HG03378 (cell line): ENCODE data around the gene NRG3.

ENCODE experiments used
- ATAC-seq: cut with Tn5 transposase; IDR thresholded peaks from one replicate; pipeline ENCODE4 v1.9.1; 2021; ENCODE audit warnings: mild to moderate bottlenecking, moderate library complexity; ENCODE audit not compliant: unreplicated experiment

Gene NRG3

GRCh38 chr10:81874875-81875466 lies at the start of gene NRG3:
NRG3 (plus strand) TSS chr10:81875194.
- ATAC-seq: no peak

- no peak for ATAC-seq
Observed at GRCh38 chr10:81828251-81828650, 46.7 kb upstream of the NRG3 start.

GRCh38 chr10:81831060-81831459 lies 43.9 kb upstream of the NRG3 start:
- no peak for ATAC-seq

GRCh38 chr10:81838950-81839349 lies 36.0 kb upstream of the NRG3 start:
- no peak for ATAC-seq

GRCh38 chr10:81843042-81843441 lies 32.0 kb upstream of the NRG3 start:
- ATAC-seq: no peak

GRCh38 chr10:81847675-81848074 lies 27.3 kb upstream of the NRG3 start:
- no peak for ATAC-seq

- ATAC-seq: no peak
Observed at GRCh38 chr10:81848514-81848913, 26.5 kb upstream of the NRG3 start.

GRCh38 chr10:81848931-81849330 lies 26.1 kb upstream of the NRG3 start:
- ATAC-seq: no peak

DNA sequence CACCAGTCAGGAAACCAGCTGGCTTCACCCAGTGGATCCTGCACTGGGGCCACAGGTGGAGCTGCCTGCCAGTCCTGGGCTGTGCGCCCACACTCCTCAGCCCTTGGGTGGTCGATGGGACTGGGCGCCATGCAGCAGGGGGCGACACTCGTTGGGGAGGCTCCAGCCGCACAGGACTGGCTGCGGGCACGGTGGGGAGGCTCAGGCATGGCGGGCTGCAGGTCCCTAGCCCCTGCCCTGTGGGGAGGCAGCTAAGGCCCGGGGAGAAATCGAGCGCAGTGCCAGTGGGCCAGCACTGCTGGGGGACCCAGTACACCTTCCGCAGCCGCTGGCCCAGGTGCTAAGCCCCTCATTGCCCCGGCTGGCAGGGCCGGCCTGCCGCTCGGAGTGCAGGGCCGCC lies 12.4 kb upstream of the NRG3 start:
- no peak for ATAC-seq

- no peak for ATAC-seq
Observed at GRCh38 chr10:81863771-81864170, 11.2 kb upstream of the NRG3 start.

GRCh38 chr10:81865581-81865980 lies 9.4 kb upstream of the NRG3 start:
- ATAC-seq: no peak

GRCh38 chr10:81866753-81867152 lies 8.2 kb upstream of the NRG3 start:
- peak; percentile 100 for ATAC-seq

DNA sequence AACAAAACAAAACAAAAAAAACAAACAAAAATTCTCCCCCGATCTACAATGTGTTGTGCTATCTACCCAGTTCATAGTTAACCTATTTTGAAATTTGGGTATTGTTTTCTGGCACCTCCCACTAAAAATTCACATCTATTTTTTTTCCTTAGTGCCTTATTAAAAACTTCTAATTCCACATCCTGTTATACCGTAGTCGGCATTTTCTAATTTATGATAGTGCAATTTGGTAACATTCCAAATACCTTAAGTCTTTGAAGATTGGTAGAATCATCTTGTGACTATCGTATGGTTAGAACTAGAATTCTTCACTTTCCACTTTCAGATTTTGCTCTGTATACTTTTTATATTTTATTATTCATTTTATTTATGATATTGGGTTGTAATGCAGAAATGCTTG lies 4.5 kb upstream of the NRG3 start:
- ATAC-seq: no peak

DNA sequence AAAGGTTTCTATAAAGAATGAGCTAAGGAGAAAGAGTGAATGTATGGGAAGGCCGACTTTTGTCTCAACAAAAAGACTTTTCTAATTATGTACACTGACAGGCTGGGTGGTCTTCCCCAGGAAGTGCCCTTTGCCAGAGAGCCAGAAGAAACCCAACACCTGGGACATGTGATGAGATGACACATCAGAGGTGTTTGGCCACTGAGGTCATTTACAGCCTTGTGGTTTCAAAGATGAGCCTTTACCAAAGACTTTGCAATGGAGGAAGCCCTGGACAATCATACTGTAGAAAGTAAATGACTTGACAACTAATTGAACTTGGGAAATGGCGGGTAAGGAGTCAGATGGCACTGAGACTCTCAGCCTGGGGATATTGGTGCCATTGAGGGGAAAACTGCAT lies 3.4 kb upstream of the NRG3 start:
- ATAC-seq: no peak

GRCh38 chr10:81872206-81872862 lies 2.7 kb upstream of the NRG3 start:
- peak; percentile 45 for ATAC-seq

DNA sequence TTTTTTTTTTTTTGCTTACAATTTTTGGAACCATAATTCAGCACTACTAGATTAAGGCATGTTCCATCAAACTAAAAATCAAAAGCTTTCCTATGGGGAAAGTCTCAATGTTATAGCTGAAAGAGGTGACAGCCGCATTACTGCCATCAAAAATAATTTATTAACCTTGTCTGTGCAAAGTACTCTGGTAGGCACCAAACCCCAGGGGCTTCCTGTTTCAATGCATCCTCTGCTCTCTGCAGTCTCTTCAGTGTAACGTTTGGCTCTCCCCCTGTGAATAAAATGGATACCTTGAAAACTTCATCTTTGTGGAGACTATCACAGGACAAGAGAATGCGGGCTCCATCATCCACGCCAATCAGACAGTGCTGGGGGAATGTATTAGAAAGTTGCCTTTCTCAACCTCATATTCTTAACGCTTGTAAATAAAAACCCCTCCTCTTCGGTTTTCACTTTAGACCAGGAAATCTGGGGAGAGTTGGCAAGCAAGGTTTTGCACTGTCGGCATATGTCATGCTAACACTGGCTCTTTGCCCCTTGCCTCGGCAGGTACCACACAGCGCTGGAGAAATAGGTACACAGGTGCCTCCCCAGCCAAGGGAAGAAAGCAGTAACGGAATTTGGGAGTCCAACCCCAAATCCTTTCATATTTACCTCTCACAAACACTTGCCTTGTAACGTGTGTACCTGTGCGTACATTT lies 1.6 kb upstream of the NRG3 start:
- no peak for ATAC-seq

DNA sequence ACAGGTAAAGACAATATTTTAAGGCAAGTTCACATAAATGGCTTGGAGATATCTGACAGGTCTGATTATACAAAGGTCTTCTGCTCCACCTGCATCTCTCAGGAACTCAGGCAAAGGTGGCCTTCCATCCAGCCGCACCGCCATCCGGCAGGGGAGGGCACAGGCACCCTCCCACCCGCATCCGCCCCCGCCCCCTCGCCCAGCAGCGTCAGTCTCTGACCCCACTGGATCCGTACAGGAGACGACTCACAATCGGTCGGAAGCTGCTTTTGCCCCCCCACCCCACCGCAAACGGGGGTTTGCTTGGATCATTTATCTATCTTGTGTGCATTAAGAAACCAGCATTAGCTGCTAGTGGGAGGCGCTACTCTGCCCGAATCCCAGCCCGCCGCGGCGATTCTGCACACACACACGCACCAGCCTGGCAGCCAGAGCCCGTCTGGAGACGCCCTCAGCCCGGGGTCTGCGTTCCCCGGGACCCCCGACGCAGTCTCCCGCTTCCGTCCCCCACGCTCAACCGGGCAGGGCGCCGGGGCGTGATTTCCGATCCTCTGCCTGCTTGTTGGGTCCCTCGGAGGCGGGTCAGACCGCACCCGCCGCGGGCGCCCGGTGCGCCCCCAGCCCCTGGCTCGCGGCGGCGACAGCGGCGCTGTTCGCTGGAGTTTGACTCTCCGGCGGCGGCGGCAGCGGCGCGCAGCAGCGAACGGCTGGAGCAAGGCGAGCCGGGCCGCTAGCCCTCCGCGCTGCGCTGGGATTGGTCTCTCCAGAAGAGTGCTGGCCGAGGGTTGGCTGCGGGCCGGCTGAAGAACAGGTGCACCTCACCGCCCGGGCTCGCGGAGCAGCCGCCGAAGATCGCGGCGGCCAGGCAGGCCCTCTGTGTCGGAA lies 820 bp upstream of the NRG3 start:
- no peak for ATAC-seq

GRCh38 chr10:81875467-81876252 lies 666 bp downstream of the NRG3 start:
- no peak for ATAC-seq

DNA sequence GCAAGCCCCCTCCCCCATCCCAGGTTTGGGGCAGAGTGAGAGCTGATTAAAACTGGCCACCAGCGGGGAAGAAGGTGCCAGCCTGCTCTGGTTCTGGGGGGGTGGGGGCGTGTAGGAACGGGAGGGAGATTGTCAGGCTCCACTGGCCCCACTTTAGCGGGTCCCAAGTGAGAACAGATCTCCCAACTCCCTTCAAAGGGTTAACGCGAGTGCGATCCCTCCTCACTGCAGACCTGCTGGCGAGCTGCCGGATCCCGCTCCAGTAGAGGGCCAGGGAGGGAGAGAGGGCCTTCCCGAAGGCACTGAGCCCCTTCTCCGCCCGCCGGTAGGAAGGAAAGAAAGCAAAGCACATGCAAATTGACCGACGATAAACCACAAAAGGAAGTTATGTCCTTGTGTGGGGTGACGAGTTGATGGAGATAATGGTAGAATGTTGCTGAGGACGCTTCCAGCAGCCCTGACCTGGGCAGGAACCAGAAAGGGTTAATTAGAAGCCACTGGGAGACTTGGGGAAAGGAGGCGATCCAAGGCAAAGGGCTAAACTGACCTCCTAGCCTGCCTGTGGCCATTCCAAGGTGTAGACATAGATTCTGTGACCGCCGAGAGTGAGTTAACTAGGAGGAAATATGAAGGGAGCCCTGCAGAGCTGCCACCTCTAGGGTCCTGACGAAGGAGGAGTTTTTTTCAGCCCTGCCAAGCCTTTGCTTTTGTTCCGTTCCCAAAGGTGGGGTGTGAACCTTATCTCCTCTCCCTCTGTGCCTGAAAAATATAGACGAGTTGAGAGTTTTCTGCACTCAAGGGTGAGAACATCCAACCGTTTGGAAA lies 1.5 kb downstream of the NRG3 start:
- no peak for ATAC-seq

GRCh38 chr10:81877596-81877995 lies 2.6 kb downstream of the NRG3 start:
- no peak for ATAC-seq
